SK-N-SH (cell line): ENCODE measurements around the gene GLTP.

Experiments used
- CHD2 ChIP-seq: fragments of 150-350 bp; IDR thresholded peaks from 2 replicates; pipeline ENCODE4 v1.6.1; 2018; ENCODE audit warnings: low read length; ENCODE audit not compliant: partially characterized antibody
- EP300 ChIP-seq, 2 experiments: IDR thresholded peaks; 2 replicates each; pipeline versions ENCODE4 v1.4.0 to v1.6.1; 2012; ENCODE audit warnings: borderline replicate concordance in 1 of 2, low read depth in 1 of 2, low read length in 1 of 2
- EZH2phosphoT487 ChIP-seq: fragments of 200-600 bp; sonication (generic); IDR thresholded peaks from 2 replicates; pipeline ENCODE4 v1.6.1; 2017; ENCODE audit warnings: low read depth, mixed run types, mild to moderate bottlenecking, antibody characterized with exemption, moderate library complexity, borderline replicate concordance
- JUND ChIP-seq: IDR thresholded peaks from 2 replicates; pipeline ENCODE4 v1.4.0; 2012
- MEF2A ChIP-seq: IDR thresholded peaks from 2 replicates; pipeline ENCODE4 v1.4.0; 2012; ENCODE audit warnings: low read depth, borderline replicate concordance
- MXI1 ChIP-seq: IDR thresholded peaks from 2 replicates; pipeline ENCODE4 v1.6.1; 2012; ENCODE audit warnings: mild to moderate bottlenecking, low read depth, low read length, improper control_type of control experiment
- POLR2AphosphoS5 ChIP-seq: IDR thresholded peaks from 2 replicates; pipeline ENCODE4 v1.6.1; 2012; ENCODE audit warnings: low read depth, low read length
- RFX5 ChIP-seq: IDR thresholded peaks from 2 replicates; pipeline ENCODE4 v1.6.1; 2012; ENCODE audit warnings: mild to moderate bottlenecking, improper control_type of control experiment, low read length
- SIN3A ChIP-seq: IDR thresholded peaks from 2 replicates; pipeline ENCODE4 v1.6.1; 2012; ENCODE audit warnings: low read depth, mild to moderate bottlenecking, low read length, moderate library complexity, borderline replicate concordance
- TAF1 ChIP-seq: IDR thresholded peaks from 2 replicates; pipeline ENCODE4 v1.6.1; 2012; ENCODE audit warnings: low read depth, mild to moderate bottlenecking, low read length, moderate library complexity, borderline replicate concordance
- TF ChIP-seq, protein P1 (sequence below): fragments of 200-600 bp; sonication (generic); IDR thresholded peaks from 2 replicates; pipeline ENCODE4 v1.6.1; 2017; ENCODE audit warnings: antibody characterized with exemption, mild to moderate bottlenecking, moderate library complexity
- TF ChIP-seq, protein P2 (sequence below): IDR thresholded peaks from 2 replicates; pipeline ENCODE4 v1.6.1; 2012; ENCODE audit warnings: mild to moderate bottlenecking, low read depth, low read length, moderate library complexity
- TF ChIP-seq, protein P3 (sequence below): IDR thresholded peaks from 2 replicates; pipeline ENCODE4 v1.4.0; 2012; ENCODE audit warnings: low read depth, borderline replicate concordance

DNA sequence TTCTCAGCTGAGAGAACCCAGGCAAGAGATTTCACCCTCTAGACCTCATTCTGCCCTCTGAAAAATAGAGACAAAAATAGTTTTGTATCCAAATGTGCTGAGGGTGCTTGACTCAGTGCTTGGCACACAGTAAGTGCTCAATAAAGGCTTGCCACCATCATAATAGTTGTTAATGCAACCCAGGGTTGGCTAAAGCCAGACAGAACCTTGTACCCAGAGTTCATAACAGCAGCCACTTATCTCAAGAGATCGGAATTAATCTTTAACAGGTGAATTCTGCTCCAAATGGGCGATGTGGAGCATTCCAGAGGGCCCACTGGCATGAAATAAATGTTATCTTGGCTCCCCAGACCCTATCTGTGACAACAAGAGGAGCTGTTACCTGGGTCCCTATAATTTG lies 50.1 kb downstream of the GLTP start:
- no peak for TF ChIP-seq POLR2AphosphoS5
- no peak for TF ChIP-seq EP300 (IDR thresholded peaks at IDR 0.05; ENCODE audit: borderline replicate concordance in 1 of 2, low read depth in 1 of 2, low read length in 1 of 2)
- TF ChIP-seq, protein P1, sequence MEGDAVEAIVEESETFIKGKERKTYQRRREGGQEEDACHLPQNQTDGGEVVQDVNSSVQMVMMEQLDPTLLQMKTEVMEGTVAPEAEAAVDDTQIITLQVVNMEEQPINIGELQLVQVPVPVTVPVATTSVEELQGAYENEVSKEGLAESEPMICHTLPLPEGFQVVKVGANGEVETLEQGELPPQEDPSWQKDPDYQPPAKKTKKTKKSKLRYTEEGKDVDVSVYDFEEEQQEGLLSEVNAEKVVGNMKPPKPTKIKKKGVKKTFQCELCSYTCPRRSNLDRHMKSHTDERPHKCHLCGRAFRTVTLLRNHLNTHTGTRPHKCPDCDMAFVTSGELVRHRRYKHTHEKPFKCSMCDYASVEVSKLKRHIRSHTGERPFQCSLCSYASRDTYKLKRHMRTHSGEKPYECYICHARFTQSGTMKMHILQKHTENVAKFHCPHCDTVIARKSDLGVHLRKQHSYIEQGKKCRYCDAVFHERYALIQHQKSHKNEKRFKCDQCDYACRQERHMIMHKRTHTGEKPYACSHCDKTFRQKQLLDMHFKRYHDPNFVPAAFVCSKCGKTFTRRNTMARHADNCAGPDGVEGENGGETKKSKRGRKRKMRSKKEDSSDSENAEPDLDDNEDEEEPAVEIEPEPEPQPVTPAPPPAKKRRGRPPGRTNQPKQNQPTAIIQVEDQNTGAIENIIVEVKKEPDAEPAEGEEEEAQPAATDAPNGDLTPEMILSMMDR, result no peak
- no peak for TF ChIP-seq CHD2
- TF ChIP-seq, protein P2, sequence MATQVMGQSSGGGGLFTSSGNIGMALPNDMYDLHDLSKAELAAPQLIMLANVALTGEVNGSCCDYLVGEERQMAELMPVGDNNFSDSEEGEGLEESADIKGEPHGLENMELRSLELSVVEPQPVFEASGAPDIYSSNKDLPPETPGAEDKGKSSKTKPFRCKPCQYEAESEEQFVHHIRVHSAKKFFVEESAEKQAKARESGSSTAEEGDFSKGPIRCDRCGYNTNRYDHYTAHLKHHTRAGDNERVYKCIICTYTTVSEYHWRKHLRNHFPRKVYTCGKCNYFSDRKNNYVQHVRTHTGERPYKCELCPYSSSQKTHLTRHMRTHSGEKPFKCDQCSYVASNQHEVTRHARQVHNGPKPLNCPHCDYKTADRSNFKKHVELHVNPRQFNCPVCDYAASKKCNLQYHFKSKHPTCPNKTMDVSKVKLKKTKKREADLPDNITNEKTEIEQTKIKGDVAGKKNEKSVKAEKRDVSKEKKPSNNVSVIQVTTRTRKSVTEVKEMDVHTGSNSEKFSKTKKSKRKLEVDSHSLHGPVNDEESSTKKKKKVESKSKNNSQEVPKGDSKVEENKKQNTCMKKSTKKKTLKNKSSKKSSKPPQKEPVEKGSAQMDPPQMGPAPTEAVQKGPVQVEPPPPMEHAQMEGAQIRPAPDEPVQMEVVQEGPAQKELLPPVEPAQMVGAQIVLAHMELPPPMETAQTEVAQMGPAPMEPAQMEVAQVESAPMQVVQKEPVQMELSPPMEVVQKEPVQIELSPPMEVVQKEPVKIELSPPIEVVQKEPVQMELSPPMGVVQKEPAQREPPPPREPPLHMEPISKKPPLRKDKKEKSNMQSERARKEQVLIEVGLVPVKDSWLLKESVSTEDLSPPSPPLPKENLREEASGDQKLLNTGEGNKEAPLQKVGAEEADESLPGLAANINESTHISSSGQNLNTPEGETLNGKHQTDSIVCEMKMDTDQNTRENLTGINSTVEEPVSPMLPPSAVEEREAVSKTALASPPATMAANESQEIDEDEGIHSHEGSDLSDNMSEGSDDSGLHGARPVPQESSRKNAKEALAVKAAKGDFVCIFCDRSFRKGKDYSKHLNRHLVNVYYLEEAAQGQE, result no peak
- TF ChIP-seq RFX5, result no peak
- TF ChIP-seq SIN3A, result no peak
- TF ChIP-seq MEF2A, result no peak
- no peak for TF ChIP-seq JUND
- no peak for TF ChIP-seq MXI1
- TF ChIP-seq, protein P3, sequence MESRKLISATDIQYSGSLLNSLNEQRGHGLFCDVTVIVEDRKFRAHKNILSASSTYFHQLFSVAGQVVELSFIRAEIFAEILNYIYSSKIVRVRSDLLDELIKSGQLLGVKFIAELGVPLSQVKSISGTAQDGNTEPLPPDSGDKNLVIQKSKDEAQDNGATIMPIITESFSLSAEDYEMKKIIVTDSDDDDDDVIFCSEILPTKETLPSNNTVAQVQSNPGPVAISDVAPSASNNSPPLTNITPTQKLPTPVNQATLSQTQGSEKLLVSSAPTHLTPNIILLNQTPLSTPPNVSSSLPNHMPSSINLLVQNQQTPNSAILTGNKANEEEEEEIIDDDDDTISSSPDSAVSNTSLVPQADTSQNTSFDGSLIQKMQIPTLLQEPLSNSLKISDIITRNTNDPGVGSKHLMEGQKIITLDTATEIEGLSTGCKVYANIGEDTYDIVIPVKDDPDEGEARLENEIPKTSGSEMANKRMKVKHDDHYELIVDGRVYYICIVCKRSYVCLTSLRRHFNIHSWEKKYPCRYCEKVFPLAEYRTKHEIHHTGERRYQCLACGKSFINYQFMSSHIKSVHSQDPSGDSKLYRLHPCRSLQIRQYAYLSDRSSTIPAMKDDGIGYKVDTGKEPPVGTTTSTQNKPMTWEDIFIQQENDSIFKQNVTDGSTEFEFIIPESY, result no peak
- TF ChIP-seq EZH2phosphoT487, result no peak
- TF ChIP-seq TAF1, result no peak
